SU-DHL-6 (cell line): ENCODE results near the gene CHP2.

Source experiments
- H2AFZ ChIP-seq: fragments of 200-600 bp; sonication (generic); 2 replicates; pipeline ENCODE4 v1.6.1; 2014; ENCODE audit warnings: low read depth, mild to moderate bottlenecking, moderate library complexity, mixed read lengths, antibody characterized with exemption, low read length; ENCODE audit not compliant: severe bottlenecking
- H3F3A ChIP-seq: fragments of 200-600 bp; shearing (Covaris generic); 2 replicates; pipeline ENCODE4 v1.6.0; 2016; ENCODE audit warnings: antibody characterized with exemption, mild to moderate bottlenecking; ENCODE audit not compliant: insufficient read depth
- H3K27ac ChIP-seq: fragments of 200-600 bp; sonication (generic); 2 replicates; pipeline ENCODE4 v1.5.1; 2016; ENCODE audit warnings: low read depth, mild to moderate bottlenecking, low read length, moderate library complexity, mixed read lengths
- H3K27me3 ChIP-seq: fragments of 200-600 bp; sonication (generic), shearing (Covaris generic); 2 replicates; pipeline ENCODE4 v1.6.0; 2014; ENCODE audit warnings: mild to moderate bottlenecking, low read length
- H3K36me3 ChIP-seq: fragments of 200-600 bp; sonication (generic); 2 replicates; pipeline ENCODE4 v1.6.1; 2014; ENCODE audit warnings: mild to moderate bottlenecking, low read length, mixed read lengths
- H3K4me2 ChIP-seq: fragments of 300-600, 200-600 bp; shearing (Covaris generic), sonication (generic); 2 replicates; pipeline ENCODE4 v1.6.0; 2014; ENCODE audit warnings: low read length, low read depth, mild to moderate bottlenecking; ENCODE audit not compliant: poor library complexity, severe bottlenecking
- H3K4me3 ChIP-seq: fragments of 200-600 bp; sonication (generic); 2 replicates; pipeline ENCODE4 v1.5.1; 2014; ENCODE audit warnings: antibody characterized with exemption, low read length, mild to moderate bottlenecking, mixed read lengths; ENCODE audit not compliant: insufficient read depth, poor library complexity, severe bottlenecking
- H3K79me2 ChIP-seq: fragments of 200-600 bp; sonication (generic); 2 replicates; pipeline ENCODE4 v1.6.1; 2014; ENCODE audit warnings: mild to moderate bottlenecking, low read length, moderate library complexity; ENCODE audit not compliant: insufficient read depth
- H3K9ac ChIP-seq: fragments of 200-600 bp; sonication (generic); 2 replicates; pipeline ENCODE4 v1.7.0; 2014; ENCODE audit warnings: mild to moderate bottlenecking, low read length
- H3K9me2 ChIP-seq: fragments of 200-600 bp; sonication (generic); replicated peaks from 2 replicates; pipeline ENCODE4 v1.6.1; 2014; ENCODE audit warnings: low read length; ENCODE audit not compliant: insufficient read depth
- H3K9me3 ChIP-seq: fragments of 200-600 bp; sonication (generic); 2 replicates; pipeline ENCODE4 v1.6.1; 2014; ENCODE audit warnings: low read length, mixed read lengths; ENCODE audit not compliant: insufficient read depth
- H4K20me1 ChIP-seq: fragments of 200-600 bp; sonication (generic); 2 replicates; pipeline ENCODE4 v1.6.1; 2014; ENCODE audit warnings: low read depth, mild to moderate bottlenecking, antibody characterized with exemption, low read length, moderate library complexity, mixed read lengths
- CTCF ChIP-seq: fragments of 200-600 bp; sonication (generic); IDR thresholded peaks from one replicate; pipeline ENCODE4 v1.5.1; 2017; ENCODE audit warnings: antibody characterized with exemption, mild to moderate bottlenecking, low read length, moderate library complexity; ENCODE audit not compliant: insufficient read depth, poor library complexity, severe bottlenecking
- EZH2phosphoT487 ChIP-seq: fragments of 200-600 bp; sonication (generic), shearing (Covaris generic); conservative IDR thresholded peaks from 2 replicates; pipeline ENCODE4 v1.6.1; 2018; ENCODE audit warnings: mild to moderate bottlenecking, antibody characterized with exemption, low read length, moderate library complexity, mixed read lengths

CHP2 gene

GRCh38 chr16:23771642-23772041, 16.8 kb downstream of the CHP2 start:
- H4K20me1 ChIP-seq, result no peaks in the 10 kb centered on the region
- H3K27me3 ChIP-seq, result no peaks in the 10 kb centered on the region
- no peak overlapping the region for H3K4me2 ChIP-seq
- H3K4me3 ChIP-seq, result no peak overlapping the region
- no peak for TF ChIP-seq EZH2phosphoT487
- TF ChIP-seq CTCF, result no peak
- H3K9me3 ChIP-seq, result no peaks in the 10 kb centered on the region
- no peaks in the 10 kb centered on the region for H3F3A ChIP-seq
- no peak overlapping the region for H3K9ac ChIP-seq
- no peaks in the 10 kb centered on the region for H3K36me3 ChIP-seq
- H3K9me2 ChIP-seq, result no peaks in the 10 kb centered on the region
- H3K79me2 ChIP-seq, result no peaks in the 10 kb centered on the region
- no peak overlapping the region for H2AFZ ChIP-seq
- no peak overlapping the region for H3K27ac ChIP-seq

GRCh38 chr16:23773339-23773738, 18.5 kb downstream of the CHP2 start:
- no peaks in the 10 kb centered on the region for H4K20me1 ChIP-seq
- no peaks in the 10 kb centered on the region for H3K36me3 ChIP-seq
- H3K9me2 ChIP-seq, result no peaks in the 10 kb centered on the region
- no peak overlapping the region for H2AFZ ChIP-seq
- H3K9me3 ChIP-seq, result no peaks in the 10 kb centered on the region
- no peaks in the 10 kb centered on the region for H3K27me3 ChIP-seq
- no peaks in the 10 kb centered on the region for H3F3A ChIP-seq
- TF ChIP-seq EZH2phosphoT487 (no peak), CTCF (no peak)
- H3K4me2 ChIP-seq, result no peak overlapping the region
- H3K27ac ChIP-seq, result no peak overlapping the region
- no peak overlapping the region for H3K9ac ChIP-seq
- no peaks in the 10 kb centered on the region for H3K79me2 ChIP-seq
- H3K4me3 ChIP-seq, result no peak overlapping the region

GRCh38 chr16:23781176-23781575, 26.4 kb downstream of the CHP2 start:
- TF ChIP-seq EZH2phosphoT487 (no peak), CTCF (no peak)
- H3K27me3 ChIP-seq, result no peaks in the 10 kb centered on the region
- H3K36me3 ChIP-seq, result no peaks in the 10 kb centered on the region
- no peak overlapping the region for H3K9ac ChIP-seq
- H3K79me2 ChIP-seq, result no peaks in the 10 kb centered on the region
- H3K27ac ChIP-seq, result no peak overlapping the region
- no peak overlapping the region for H2AFZ ChIP-seq
- H4K20me1 ChIP-seq, result no peaks in the 10 kb centered on the region
- H3K9me3 ChIP-seq, result no peaks in the 10 kb centered on the region
- no peak overlapping the region for H3K4me3 ChIP-seq
- H3K4me2 ChIP-seq, result no peak overlapping the region
- H3F3A ChIP-seq, result no peaks in the 10 kb centered on the region
- H3K9me2 ChIP-seq, result no peaks in the 10 kb centered on the region
